ENCODE measurements around the gene MT1G.

DNA sequence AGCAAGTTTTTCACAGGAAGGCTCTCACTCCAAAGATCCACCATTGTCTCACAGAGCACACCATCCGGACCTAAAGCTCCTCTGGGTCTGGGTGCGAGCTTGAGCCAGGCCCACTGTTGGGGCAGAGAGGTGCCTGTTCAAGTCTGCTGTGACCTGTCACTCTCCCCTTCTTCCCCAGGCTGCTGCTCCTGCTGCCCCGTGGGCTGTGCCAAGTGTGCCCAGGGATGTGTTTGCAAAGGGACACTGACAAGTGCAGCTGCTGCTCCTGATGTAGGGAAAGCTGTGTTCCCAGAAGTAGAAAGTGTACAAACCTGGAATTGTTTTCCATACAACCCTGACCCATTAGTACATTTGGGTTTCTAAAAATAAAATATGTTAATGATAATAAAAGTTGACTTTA is 9.6 kb upstream of the MT1G start:
- TF ChIP-seq EZH2 (IDR thresholded peaks at IDR 0.05; ENCODE audit: low read length, unreplicated experiment): no peak
- TF ChIP-seq, protein P1, sequence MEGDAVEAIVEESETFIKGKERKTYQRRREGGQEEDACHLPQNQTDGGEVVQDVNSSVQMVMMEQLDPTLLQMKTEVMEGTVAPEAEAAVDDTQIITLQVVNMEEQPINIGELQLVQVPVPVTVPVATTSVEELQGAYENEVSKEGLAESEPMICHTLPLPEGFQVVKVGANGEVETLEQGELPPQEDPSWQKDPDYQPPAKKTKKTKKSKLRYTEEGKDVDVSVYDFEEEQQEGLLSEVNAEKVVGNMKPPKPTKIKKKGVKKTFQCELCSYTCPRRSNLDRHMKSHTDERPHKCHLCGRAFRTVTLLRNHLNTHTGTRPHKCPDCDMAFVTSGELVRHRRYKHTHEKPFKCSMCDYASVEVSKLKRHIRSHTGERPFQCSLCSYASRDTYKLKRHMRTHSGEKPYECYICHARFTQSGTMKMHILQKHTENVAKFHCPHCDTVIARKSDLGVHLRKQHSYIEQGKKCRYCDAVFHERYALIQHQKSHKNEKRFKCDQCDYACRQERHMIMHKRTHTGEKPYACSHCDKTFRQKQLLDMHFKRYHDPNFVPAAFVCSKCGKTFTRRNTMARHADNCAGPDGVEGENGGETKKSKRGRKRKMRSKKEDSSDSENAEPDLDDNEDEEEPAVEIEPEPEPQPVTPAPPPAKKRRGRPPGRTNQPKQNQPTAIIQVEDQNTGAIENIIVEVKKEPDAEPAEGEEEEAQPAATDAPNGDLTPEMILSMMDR (conservative IDR thresholded peaks at IDR 0.05; ENCODE audit: low read depth, low read length): no peak
